ENCODE data around the gene TK1. TPM values are rescaled to one million over a fixed set of nuclear protein-coding genes. Genes with fewer than 3 reads are reported as not detected.
"Not testable (repeated sequence)": the region's sequence is repeated elsewhere in the genome, so short reads cannot be mapped to it uniquely, and the experiment has no call there.

The TK1 gene, protein sequence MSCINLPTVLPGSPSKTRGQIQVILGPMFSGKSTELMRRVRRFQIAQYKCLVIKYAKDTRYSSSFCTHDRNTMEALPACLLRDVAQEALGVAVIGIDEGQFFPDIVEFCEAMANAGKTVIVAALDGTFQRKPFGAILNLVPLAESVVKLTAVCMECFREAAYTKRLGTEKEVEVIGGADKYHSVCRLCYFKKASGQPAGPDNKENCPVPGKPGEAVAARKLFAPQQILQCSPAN
- 10 to 100 TPM; 23.2 to 25.3 (median 24.6) TPM for polyA plus RNA-seq (ENCODE audit: insufficient read length in 3 of 3)

DNA sequence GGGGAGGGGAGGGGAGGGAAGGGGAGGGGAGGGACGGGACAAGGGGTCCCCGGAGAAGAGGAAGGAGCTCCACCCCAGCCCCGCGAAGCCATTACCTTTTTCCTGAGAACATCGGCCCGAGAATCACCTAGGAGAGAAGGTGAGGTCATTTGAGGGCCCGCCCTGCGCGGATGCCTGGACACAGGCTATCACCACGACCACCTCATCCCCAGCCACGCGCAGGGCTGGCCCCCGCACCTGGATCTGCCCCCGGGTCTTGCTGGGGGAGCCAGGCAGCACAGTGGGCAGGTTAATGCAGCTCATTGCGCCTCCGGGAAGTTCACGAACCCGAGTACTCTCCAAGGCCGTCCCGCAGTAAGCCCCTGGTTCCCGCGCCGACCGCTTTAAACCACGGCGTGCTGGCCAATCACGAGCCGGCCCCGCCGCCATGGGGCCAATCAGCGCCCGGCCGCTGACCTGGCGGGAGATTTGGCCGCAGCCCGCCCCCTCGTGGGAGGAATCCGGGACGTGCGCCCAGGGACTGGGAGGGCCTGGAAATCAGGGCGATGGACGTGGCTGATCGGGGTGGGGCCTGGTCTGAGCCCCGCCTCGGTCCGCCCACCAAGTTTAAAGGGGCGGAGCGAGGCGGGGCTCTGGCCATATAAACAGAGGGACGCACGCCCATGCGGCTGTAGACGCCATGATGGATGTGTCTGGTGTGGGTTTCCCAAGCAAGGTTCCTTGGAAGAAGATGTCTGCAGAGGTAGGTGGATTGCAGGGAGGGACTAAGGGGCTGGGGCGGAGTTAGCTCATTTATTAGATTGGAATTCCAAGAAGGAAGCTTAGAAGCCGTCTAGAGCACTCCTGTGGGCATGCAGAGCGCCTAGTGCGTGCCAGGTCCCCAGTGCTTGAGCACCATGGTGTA, at the start of gene TK1, which contains the start of gene AFMID:
Gene TK1 (minus strand): TSS at position 361 of the 904 bp plus-strand sequence. CDS start 58 bp downstream, at position 303.
Gene AFMID (plus strand): TSS at position 671 of the 904 bp plus-strand sequence. CDS start 9 bp downstream, at position 680.
- DNase-seq (ENCODE audit: low read depth in 3 of 3, low spot score in 2 of 3): peak; percentile 90 to 93 (median 92)

DNA sequence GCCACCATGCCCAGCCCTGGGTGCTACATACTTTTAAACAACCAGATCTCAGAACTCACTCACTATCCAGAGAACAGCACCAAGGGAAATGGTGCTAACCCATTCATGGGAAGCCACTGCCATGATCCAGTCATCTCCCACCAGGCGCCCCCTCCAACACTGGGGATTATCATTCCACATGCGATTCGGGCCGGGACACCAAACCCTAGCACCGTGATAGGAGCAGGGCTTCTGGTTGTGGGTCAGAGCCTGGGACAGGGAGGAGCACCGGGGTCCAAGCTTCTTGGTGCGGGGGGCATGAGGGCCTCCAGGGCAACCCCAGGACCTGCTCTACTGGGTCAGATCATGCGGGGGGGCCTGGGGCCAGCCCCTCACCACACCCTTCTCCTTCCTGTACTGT, 49.0 kb upstream of the TK1 start:
- DNase-seq (ENCODE audit: low read depth in 3 of 3, low spot score in 2 of 3): no peak

DNA sequence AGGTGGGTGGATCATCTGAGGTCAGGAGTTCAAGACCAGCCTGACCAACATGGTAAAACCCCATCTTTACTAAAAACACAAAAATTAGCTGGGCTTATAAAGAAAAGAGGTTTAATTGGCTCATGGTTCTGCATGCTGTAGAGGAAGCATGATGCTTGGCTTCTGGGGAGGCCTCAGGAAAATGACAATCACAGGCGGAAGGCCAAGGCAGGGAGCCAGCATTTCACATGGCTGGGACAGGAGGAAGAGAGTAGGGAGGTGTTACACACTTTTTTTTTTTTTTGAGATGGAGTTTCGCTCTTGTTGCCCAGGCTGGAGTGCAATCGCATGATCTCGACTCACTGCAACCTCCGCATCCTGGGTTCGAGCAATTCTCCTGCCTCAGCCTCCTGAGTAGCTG, 48.2 kb upstream of the TK1 start:
- DNase-seq (ENCODE audit: low read depth in 3 of 3, low spot score in 2 of 3): not testable (repeated sequence)

DNA sequence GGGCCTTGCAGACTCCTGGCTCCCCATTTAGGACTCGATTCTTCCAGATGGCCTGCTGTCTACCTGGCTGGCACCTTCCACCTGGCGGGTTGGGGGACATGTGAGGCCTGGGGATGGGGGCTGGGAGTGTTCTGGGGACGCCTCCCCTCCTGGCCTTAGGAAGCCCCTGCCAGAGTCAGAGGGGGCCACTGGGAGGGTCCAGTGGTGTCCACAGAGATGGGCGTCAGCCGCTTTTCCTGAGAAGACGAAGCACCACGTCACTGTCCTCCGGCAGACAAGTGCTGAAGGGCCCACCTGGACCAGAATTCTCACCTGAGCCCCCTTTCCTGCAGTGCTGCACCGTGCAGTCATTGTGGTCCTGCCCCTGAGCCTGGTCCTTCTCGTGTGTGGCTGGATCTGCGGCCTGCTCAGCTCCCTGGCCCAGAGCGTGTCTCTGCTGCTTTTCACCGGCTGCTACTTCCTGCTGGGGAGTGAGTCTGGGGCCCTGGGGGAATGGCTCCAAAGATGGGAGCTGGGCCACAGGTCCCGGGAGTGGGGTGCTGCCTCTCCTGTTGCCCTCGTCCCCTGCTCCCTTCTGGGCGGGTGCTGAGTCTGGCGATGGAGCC, 47.5 kb upstream of the TK1 start:
- DNase-seq (ENCODE audit: low read depth in 3 of 3, low spot score in 2 of 3): no peak

DNA sequence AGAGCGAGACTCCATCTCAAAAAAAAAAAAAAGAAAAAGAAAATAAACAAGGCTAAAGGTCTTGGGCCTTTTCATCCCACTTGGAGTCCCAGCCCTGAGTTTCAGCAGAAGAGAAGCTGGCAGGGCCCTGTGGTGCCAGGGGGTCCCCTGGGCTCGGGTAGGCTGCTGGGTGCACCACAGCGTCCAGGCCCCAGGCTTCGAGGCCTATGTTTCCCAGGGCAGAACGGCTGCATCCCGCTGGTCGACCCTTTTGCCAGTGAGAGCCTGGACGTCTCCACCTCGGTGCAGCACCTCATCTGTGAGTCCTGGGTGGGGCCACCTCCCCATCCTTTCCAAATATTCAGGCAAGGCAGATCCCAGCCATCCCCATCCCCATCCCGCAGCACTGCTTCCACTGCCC, 46.8 kb upstream of the TK1 start:
- no peak for DNase-seq (ENCODE audit: low read depth in 3 of 3, low spot score in 2 of 3)

DNA sequence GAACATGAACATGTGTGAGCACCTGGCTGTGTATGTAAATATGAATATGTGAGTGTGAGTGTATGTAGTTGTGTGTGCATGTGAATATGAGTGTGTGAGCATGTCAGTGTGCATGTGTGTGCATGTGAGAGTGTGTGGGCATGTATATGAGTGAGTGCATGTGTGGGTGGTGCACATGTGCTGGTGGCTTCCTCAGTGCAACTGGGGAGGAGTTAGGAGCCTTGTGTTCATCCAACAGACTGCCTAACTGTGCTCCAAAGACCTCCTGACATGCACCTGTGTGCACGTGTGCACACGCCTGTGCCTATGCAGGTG, 46.0 kb upstream of the TK1 start:
- no peak for DNase-seq (ENCODE audit: low read depth in 3 of 3, low spot score in 2 of 3)

DNA sequence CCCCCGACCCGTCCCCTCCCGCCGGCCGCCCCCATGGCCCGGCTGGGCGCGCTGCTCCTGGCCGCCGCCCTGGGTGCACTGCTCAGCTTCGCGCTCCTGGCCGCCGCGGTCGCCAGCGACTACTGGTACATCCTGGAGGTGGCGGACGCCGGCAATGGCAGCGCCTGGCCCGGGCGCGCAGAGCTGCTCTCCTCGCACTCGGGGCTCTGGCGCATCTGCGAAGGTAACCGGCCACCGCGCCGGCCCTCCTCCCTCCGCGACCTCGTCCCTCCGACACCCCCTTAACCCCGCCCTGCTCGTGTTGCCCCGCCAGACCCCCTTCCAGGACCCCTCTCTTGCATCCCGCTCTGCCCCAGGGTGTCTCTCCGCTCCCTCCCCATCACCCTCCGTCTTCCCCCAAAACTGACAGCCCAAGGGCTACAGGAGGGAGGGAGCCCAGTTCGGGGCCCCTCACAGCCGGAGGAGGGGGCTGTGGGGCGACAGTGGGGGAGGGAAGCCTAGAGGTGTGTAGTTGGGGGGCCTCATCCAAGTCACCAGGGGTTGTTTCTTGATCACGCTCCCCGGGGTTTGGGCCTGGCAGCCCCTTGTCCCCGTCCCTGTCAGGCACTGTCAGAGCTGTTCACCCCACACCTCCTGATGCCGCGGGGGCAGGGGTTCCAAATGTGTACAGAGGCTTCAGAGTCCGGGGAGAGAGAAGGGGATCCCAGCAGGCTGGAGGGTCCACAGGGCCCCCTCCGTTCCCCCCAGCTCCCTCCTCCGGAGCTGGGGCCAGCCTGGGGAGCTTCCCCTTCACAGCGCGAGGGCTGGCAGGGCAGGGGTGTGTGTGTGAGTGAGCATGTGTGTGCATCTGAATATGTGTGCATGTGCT, 45.4 kb upstream of the TK1 start:
- no peak for DNase-seq (ENCODE audit: low read depth in 3 of 3, low spot score in 2 of 3)

DNA sequence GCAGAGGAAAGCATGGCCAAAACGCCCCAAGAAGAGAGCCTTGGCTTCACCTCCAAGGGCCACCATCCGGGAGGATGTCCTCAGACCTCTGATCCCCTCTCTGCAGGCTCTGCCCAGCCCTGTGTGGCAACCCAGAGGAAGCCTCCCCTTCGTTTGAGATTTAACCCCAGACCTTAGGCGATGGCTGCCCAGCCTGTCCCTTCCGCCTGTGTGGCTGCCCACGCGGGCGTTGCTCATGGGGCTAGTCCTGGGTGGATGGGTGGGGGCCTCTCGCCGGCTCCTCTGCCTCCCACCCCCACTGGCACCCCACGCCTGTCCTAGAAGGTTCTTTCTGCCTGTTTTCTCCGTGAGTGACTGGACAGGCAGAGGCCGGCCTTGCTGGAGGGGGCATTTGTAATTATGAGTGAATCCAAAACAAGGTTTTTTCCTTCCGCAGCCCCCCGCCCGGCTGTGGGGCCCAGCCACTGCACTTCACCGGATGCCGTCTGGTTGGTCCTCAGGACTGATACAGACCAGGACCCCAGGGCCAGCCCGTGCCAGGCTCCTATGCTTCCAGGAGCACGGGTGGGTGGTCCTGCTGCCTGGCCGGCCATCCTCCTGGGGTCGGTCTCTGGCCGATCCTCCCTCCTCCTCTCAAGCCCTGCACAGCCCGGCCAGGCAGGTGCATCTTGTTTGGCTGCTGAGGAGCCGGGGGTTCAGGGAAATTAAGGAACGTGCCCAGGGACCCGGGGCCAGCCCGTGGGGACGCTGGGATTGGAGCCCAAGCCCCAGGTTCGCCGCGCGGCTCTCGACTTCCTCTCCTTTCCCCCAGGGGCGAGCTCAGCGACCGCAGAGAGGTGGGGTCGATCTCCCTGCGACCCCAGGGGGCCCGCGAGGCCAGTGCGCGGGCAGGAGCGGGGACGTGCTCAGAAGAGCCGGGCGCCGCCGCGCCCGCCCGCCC, 44.4 kb upstream of the TK1 start, which contains the start of gene TMEM235:
Gene TMEM235 (plus strand): TSS at position 636 of the 940 bp plus-strand sequence. CDS start 393 bp downstream, outside the sequence.
- no peak for DNase-seq (ENCODE audit: low read depth in 3 of 3, low spot score in 2 of 3)

DNA sequence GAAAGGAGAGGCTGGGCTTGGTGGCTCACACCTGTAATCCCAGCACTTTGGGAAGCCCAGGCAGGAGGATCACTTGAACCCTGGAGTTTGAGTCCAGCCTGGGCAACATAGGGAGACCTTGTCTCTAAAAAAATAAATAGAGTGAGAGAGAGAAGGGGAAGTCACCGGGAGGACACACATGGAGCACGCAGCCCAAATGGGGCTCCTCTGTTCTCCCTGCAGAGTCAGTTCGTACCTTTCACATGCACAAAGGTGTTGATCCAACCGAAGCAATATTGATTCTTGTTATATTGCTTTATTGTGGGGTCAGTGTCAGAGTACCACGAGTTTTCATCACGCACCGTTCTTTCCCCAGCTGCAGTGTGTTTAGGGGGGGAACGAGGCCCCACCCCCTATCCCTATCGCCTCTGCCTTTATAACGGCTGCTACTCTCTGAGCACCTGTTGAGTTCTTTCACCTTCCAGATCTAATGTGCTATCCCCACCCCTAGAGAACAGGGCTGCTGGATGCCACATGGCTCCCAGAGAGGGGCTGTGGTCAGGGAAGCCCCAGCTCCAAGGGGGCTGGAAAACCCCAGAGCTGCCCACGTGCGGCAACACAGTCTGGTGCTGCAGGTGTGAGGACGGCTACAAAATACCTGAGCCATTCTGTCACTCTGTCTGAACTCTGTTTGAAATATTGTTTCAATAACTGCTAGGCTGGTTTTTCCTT, 43.6 kb upstream of the TK1 start:
- no peak for DNase-seq (ENCODE audit: low read depth in 3 of 3, low spot score in 2 of 3)

DNA sequence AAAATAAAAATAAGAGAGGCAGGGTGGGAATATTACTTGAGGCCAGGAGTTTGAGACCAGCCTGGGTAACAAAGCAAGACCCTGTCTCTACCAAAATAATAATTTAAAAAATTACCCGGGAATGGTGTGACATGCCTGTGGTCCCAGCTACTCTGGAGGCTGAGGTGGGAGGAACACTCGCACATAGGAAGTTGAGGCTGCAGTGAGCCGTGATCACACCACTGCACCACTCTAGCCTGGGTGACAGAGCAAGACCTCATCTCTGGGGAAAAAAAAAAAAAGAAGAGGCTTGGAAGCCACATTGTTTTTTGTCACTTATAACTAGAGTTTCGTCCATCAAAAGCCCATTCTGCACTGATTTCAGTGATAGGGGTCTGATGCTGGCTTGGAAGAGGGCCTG, 41.3 kb upstream of the TK1 start:
- no peak for DNase-seq (ENCODE audit: low read depth in 3 of 3, low spot score in 2 of 3)

DNA sequence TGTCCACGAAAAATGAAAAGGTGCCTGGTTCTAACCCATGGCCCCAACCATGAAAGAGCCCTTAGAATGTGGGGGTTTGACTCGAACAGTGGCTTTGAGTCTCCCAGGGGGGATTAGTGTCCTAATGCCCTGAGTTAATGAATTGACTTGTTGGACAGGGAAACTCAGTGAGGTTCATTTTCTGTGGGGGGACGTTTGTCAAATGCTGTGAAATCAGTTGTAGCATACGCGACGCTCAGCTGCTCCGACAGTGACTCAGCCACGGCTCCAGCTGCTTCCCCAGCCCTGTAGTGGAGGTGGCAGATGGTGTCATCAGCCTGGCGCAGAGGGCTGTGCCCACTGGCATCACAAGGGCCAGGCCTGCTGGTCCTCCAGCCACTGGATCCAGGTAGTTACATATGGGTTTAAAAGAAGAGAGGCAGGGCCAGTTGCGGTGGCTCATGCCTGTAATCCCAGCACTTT, 40.6 kb upstream of the TK1 start:
- no peak for DNase-seq (ENCODE audit: low read depth in 3 of 3, low spot score in 2 of 3)

DNA sequence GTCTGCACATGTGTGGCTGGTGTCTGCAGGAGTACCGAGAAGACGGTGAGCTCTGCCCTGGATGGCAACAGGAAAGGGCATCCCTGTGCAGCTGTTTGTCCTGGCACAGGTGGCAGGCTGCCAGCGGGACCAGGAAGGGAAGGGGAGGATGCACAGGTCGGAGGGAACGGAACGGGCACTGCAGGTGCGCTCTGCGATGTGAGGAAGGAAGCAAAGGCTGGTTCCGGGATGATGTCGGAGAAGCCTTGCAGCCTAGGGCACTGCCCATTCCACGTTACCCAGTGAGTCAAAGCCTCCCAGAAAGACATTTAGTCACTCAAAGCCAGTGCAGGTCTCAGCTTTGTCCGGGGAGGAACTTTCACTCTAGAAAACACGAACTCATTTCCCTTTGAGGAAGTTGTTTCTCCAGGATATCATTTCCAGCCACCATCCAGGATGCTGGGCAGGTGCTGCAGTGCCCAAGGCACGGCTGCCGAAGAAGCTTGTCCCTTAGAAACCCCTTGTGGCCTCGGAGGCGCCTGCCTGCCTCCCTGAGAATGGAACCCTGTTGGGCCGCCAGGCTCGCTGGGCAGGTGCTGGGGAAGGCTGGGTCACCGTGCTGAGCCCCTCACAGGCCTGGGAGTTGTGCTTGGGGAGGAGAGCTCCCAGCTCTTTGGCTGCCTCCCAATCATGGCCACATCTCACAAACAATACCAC, 40.1 kb upstream of the TK1 start:
- no peak for DNase-seq (ENCODE audit: low read depth in 3 of 3, low spot score in 2 of 3)

DNA sequence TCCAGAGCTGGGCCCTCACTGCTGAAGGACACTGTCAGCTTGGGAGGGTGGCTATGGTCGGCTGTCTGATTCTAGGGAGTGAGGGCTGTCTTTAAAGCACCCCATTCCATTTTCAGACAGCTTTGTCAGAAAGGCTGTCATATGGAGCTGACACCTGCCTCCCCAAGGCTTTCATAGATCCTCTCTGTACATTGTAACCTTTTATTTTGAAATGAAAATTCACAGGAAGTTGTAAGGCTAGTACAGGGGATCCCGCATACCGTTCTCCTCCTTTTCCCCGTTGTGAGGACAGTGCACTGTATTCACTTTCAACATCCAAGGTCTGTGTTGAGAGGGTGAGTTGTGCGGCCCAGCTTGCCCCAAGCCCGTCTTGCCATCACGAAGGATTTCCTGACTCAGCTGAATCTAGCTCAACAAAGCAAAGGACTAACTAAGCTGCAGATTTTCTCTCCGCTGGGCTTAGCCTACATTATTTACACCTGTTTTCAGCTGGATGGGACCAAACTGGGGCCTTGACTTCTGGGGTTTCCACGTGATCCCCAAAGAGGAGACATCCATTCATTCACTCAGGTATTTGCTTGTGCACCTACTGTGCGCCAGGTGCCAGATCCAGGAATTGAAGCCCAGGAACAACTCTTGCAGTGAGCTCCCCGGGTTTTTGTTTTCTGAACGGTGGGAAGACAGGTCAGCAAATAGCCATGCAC, 39.4 kb upstream of the TK1 start:
- no peak for DNase-seq (ENCODE audit: low read depth in 3 of 3, low spot score in 2 of 3)

DNA sequence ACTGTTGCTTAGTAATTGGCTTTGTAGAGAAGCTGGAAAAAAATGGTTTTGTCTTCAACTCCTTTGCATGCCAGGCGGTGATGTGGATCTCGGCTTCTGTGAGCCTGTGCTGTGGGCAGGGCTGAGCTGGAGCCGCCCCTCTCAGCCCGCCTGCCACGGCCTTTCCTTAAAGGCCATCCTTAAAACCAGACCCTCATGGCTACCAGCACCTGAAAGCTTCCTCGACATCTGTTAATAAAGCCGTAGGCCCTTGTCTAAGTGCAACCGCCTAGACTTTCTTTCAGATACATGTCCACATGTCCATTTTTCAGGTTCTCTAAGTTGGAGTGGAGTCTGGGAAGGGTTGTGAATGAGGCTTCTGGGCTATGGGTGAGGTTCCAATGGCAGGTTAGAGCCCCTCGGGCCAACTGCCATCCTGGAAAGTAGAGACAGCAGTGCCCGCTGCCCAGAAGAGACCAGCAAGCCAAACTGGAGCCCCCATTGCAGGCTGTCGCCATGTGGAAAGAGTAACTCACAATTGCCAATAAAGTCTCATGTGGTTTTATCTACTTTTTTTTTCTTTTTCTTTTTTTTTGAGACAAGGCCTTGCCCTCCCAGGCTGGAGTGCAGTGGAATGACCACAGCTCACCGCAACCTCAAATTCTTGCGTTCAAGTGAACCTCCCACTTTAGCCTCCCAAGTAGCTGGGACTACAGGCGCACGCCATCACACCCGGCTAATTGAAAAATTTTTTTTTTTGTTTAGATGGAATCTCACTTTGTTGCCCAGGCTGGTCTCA, 38.4 kb upstream of the TK1 start:
- DNase-seq (ENCODE audit: low read depth in 3 of 3, low spot score in 2 of 3): no peak

DNA sequence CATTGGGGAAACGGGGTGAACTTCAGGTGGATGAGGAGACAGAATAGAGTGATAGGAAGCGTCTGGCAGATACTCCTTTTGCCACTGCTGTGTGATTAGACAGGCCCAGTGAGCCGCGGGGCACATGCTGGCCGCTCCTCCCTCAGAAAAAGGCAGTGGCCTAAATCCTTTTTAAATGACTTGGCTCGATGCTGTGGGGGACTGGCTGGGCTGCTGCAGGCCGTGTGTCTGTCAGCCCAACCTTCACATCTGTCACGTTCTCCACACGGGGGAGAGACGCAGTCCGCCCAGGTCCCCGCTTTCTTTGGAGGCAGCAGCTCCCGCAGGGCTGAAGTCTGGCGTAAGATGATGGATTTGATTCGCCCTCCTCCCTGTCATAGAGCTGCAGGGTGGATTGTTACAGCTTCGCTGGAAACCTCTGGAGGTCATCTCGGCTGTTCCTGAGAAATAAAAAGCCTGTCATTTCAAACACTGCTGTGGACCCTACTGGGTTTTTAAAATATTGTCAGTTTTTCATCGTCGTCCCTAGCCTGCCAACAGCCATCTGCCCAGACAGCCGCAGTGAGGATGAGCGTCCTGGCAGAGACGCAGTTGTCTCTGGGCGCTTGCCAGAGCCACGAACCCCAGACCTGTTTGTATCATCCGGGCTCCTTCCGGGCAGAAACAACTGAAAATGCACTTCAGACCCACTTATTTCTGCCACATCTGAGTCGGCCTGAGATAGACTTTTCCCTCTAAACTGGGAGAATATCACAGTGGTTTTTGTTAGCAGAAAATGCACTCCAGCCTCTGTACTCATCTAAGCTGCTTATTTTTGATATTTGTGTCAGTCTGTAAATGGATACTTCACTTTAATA, 37.6 kb upstream of the TK1 start:
- no peak for DNase-seq (ENCODE audit: low read depth in 3 of 3, low spot score in 2 of 3)

DNA sequence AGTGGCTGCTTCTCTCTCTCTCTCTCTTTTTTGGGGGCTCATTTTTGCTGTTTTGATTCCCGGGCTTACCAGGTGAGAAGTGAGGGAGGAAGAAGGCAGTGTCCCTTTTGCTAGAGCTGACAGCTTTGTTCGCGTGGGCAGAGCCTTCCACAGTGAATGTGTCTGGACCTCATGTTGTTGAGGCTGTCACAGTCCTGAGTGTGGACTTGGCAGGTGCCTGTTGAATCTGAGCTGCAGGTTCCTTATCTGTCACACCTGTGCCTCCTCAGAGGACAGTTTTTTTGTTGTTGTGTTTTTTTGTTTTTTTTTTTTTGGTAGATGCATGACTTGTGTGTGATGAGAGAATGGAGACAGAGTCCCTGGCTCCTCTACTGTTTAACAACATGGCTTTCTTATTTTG, 36.9 kb upstream of the TK1 start:
- DNase-seq (ENCODE audit: low read depth in 3 of 3, low spot score in 2 of 3): no peak
